HUDEP-2 (cell line): ENCODE data around the gene UBALD2.

Experiments used
- DNase-seq, 76 experiments: peaks; one replicate each; lab custom pipeline; 2025; ENCODE audit not compliant: unreplicated experiment in 76 of 76; lab: John Stamatoyannopoulos, UW

Gene UBALD2

GRCh38 chr17:76309461-76309860 is 44.3 kb downstream of the UBALD2 start:
- no peak for DNase-seq

- DNase-seq, result no peak
Measured at GRCh38 chr17:76312735-76313134, 47.6 kb downstream of the UBALD2 start.

- no peak for DNase-seq
Measured at GRCh38 chr17:76314392-76315227, 49.5 kb downstream of the UBALD2 start.

- no peak for DNase-seq
Measured at GRCh38 chr17:76317535-76317934, 52.4 kb downstream of the UBALD2 start.

GRCh38 chr17:76318586-76318985 is 53.4 kb downstream of the UBALD2 start:
- no peak for DNase-seq
